NCI-H510A treated with DMSO at 0.1 percent for 48 hours (cell line): ENCODE results near the gene NR2F1-AS1.
A peak's percentile ranks its signal among the peaks of the same experiment; 100 is the strongest.

ENCODE experiments used
- DNase-seq: peaks from one replicate; lab custom pipeline; 2025; lab: John Stamatoyannopoulos, UW

The NR2F1-AS1 gene

DNA sequence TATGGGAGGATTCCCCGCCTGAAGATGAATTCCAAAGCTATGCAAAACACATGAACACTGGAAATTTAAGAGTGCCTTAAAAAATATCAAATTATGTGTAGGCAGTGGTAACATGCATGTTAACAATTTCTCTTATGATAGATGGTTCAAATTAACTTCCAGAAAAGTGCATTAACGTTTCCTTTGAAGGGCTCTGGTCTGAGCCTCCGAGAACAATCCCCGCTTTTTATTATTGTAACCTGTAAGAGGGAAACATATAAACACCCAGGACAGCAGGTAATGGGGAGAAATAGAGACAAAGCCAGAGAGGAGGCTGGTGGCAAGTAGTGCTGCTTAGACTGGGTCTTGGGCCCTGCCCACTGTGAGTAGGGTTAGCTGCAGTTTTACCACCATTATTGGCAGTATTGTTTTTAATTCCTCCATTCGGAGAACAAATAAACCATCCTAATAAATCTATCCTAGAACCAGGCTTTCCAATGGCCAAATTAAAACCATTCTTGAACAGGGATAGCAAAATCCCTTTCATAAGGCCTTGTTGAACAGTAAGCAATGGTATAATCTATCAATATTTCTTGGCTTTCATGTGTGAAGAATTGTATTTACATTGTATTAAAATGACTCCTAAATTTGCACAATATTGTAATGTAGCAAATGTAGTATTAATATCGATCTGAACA, 8.3 kb upstream of the NR2F1-AS1 start:
- DNase-seq = no peak

GRCh38 chr5:93588352-93589151, 7.5 kb upstream of the NR2F1-AS1 start:
- DNase-seq = no peak

GRCh38 chr5:93587597-93588351, 6.8 kb upstream of the NR2F1-AS1 start:
- no peak for DNase-seq

DNA sequence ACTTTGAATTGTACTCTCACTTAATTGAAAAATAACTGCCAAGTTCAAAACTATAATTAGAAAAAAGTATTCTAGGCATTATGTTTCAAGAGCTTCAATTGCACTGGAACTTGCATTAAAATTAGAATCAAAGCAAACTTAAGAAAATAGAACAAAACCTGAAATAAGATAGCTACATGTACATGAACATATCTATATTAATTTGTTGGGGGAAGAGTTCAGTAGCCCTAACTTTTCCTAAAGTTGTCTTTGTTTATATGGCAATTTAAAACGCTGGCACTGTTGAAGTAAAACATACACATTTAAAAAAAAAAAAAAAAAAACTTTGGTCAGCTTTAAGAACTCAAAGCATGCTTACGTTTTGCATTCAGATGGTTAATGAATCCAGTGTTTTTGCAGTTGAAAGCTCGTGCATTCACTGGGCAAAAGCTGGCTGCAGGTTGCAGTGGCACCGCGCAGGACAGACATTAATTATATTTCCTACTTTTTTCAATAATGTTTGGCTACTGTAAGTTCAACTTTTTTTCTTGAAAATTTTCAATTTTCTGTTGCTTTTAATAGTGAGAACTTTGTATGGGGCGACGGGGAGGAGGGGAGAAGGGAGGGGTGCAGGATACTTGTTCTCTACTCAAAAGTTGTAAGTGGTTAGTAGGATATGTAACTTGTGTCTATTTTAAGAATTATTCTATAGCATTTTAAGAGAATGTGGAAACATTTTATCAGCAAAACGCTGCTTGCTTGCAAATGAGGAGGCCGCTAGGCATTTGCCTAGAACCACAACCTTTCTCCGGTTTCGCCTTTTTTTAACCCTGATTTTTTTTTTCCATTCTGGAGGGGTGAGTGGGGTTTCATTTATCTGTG, 5.9 kb upstream of the NR2F1-AS1 start:
- DNase-seq = no peak

- DNase-seq = no peak
Observed at GRCh38 chr5:93585767-93586385, 4.9 kb upstream of the NR2F1-AS1 start.

DNA sequence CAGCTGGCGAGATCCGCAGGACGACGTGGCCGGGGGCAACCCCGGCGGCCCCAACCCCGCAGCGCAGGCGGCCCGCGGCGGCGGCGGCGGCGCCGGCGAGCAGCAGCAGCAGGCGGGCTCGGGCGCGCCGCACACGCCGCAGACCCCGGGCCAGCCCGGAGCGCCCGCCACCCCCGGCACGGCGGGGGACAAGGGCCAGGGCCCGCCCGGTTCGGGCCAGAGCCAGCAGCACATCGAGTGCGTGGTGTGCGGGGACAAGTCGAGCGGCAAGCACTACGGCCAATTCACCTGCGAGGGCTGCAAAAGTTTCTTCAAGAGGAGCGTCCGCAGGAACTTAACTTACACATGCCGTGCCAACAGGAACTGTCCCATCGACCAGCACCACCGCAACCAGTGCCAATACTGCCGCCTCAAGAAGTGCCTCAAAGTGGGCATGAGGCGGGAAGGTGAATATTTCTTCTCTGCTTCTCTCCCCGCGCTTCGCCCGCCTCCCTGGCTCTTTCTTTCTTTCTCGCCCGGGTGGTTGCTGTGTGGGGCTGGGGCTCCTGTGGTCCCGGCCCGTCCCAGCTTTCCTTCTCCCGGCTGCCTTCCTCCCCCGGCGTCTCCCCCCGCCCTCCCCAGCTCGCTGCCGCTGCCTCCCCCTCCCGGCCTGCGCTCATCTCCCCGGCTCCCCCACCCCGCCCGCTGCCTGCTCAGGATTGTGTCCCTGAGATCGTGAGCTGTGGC, 4.2 kb upstream of the NR2F1-AS1 start:
- no peak for DNase-seq

DNA sequence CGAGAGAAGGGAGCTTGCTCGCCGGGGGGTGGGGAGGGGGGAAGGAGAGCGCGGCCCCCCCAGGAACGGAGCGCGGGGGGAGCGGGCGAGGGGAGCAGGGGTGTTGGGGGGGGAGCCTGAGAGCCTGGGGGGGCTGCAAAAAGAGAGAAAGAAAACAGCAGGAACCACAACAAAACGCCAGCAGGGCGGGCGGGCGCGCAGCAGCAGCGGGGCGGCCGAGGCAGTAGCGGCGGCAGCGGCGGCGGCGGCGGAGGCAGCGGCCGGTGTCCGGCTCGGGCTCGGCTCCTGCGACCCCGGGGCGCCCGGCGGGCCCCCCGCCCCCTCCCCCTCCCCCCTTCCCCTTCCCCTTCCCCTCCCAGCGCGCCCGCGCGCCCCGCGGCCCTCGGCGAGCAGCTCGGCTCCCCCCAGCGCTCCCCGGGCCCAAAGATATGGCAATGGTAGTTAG, 3.6 kb upstream of the NR2F1-AS1 start:
- DNase-seq = no peak

DNA sequence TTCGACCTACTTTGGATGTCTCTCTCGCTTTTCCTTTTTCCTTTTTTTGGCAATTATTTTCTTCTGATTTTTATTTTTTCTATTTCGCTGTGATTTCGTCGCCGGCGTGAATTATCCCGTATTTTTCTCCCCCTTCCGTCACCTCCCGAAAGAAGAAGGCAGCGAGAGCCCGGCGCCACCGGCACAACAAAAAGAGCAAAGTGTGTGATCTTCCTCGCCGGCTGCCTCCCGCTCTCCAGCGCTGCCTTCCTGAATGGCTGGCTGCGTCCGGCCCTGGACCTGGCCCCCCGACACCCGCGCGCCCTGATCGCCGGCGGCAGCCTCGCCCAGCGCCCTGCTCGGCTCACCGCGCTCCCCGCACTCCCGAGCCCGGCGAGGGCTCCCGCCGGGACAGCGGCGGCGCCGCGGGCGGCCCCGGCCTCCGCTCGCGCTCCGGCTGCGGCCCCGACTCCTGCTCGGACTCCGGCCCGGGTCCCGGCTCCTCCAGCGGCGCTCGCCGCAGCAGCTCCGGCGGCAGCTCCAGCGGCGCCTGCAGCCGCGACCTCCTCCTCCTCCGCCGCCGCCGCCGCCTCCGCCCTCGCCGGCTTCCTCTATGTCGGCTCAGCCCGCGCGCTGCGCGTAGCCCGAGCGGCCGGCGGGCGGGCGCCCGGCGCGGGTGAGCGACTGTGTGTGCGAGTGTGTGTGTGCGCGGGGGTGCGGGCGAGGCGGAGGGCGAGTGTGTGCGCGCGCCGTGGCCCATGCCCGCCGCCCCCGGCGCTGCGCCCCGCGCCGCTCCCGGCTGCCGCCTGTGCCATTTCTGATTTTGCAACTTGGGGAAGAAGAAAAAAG, 3.0 kb upstream of the NR2F1-AS1 start:
- DNase-seq = peak; percentile 14

- no peak for DNase-seq
Observed at GRCh38 chr5:93583439-93583767, 2.4 kb upstream of the NR2F1-AS1 start.

GRCh38 chr5:93582677-93583438, 1.8 kb upstream of the NR2F1-AS1 start, which contains the start of gene NR2F1:
NR2F1 (plus strand) TSS chr5:93583222; CDS start chr5:93585024, 1,802 bp downstream.
- DNase-seq = peak; percentile 82

- DNase-seq = no peak
Observed at GRCh38 chr5:93582167-93582462, 1.1 kb upstream of the NR2F1-AS1 start.

GRCh38 chr5:93580063-93580926, 724 bp downstream of the NR2F1-AS1 start:
- peak; percentile 49 for DNase-seq

GRCh38 chr5:93579692-93580062, 1.3 kb downstream of the NR2F1-AS1 start:
- DNase-seq = peak; percentile 49

GRCh38 chr5:93578813-93579691, 2.0 kb downstream of the NR2F1-AS1 start:
- DNase-seq = no peak

DNA sequence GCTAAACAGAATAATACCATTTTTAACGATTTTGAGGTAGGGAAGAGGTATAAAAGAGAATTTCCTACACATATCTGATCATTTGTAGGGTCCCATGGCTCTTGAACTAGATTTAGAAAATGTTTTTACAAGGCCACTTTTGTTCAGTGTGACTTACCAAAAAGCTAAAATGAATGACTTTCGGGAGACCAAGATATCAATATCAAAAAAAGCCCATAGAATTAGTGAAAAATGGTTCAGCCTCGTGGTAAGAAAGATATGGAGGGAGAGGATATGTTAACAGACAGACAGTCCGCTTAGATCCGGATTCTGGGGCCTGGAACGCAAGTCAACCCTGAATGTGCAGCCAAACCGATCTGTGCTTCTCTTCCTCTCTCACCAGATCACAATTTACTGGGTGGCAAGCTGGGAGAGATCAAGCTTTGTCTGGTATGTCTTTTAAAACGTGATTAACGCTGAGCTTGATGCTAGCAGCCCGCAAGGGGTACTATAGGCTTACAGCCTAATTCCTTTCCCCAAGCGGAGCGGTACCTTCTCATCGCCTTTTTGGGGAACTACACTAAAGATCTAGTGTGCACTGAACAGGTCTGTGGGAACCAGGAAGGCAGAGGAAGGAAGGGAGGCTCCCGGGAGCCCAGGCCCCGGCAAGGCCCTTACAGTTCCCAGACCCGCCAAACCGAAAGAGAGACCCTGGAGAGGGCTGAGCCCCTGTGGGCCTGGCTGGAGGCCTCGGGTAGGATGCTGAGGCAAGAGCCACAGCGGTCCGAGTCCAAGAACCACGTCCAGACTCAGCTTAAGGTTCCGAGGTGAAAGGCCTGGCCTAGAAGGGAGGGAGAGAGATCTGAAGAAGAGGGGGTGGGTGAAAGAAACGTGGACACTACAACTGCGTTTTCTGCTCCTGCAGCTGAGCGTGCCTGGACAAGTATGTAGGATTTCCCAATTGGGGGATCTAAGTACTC, 2.9 kb downstream of the NR2F1-AS1 start:
- DNase-seq = no peak
